ENCODE measurements around the gene SPATA20.

The SPATA20 gene

GRCh38 chr17:50511058-50511457 is 35.9 kb upstream of the SPATA20 start:
- Histone ChIP-seq H3K36me3 (ENCODE audit: control insufficient read depth in 2 of 2, insufficient read depth in 1 of 2, low read length in 2 of 2) (no peaks in the 10 kb centered on the region), H3K9me3 (ENCODE audit: control insufficient read depth, insufficient read depth, low read depth, low read length) (no peaks in the 10 kb centered on the region), H3K4me1 (ENCODE audit: control insufficient read depth, insufficient read depth, low read length) (no peaks in the 10 kb centered on the region), H3K4me3 (ENCODE audit: low read depth, low read length) (no peak overlapping the region), H3K27ac (ENCODE audit: extremely low read depth, low read depth, low read length) (no peak overlapping the region)
- POLR2A ChIA-PET: no interaction called here
- CTCF ChIA-PET: interaction anchor here (0.9 to 2.1 kb wide), 2 partner anchors 10 to 26 kb away, joined by 4 to 11 read pairs; no protein-coding TSS in a partner anchor
- no peak for TF ChIP-seq ZNF529 (tag by site-specific recombination; IDR thresholded peaks at IDR 0.05; ENCODE audit: insufficient replicate concordance)
- no peak for TF ChIP-seq ZNF426 (tag by site-specific recombination; IDR thresholded peaks at IDR 0.05)
- TF ChIP-seq ZNF398 (tag by site-specific recombination; IDR thresholded peaks at IDR 0.05): 0 out of 2 replicates have a peak, but pooled peaks have one; percentile 10
- TF ChIP-seq ZNF341 (tag by site-specific recombination; IDR thresholded peaks at IDR 0.05; ENCODE audit: low read depth): peak; percentile 96
- TF ChIP-seq ZNF274 (IDR thresholded peaks at IDR 0.05; ENCODE audit: low read length): no peak
- TF ChIP-seq ZNF274 (tag by site-specific recombination; IDR thresholded peaks at IDR 0.05; ENCODE audit: borderline replicate concordance): no peak

- Histone ChIP-seq H3K4me3 (ENCODE audit: low read depth, low read length) (no peak overlapping the region), H3K4me1 (ENCODE audit: control insufficient read depth, insufficient read depth, low read length) (no peaks in the 10 kb centered on the region), H3K36me3 (ENCODE audit: control insufficient read depth in 2 of 2, insufficient read depth in 1 of 2, low read length in 2 of 2) (no peaks in the 10 kb centered on the region), H3K27ac (ENCODE audit: extremely low read depth, low read depth, low read length) (no peak overlapping the region), H3K9me3 (ENCODE audit: control insufficient read depth, insufficient read depth, low read depth, low read length) (no peaks in the 10 kb centered on the region)
- ChIA-PET POLR2A (no interaction called here), CTCF (interaction anchor here (0.6 to 1.0 kb wide), 2 partner anchors 12 to 246 kb away, joined by 3 to 6 read pairs; no protein-coding TSS in a partner anchor)
- TF ChIP-seq ZNF266 (tag by site-specific recombination; IDR thresholded peaks at IDR 0.05; ENCODE audit: low read depth): no peak
- TF ChIP-seq ZBTB17 (tag by site-specific recombination; IDR thresholded peaks at IDR 0.05): no peak
- no peak for TF ChIP-seq ZSCAN30 (tag by site-specific recombination; IDR thresholded peaks at IDR 0.05)
- TF ChIP-seq ZFP37 (tag by site-specific recombination; IDR thresholded peaks at IDR 0.05): no peak
- no peak for TF ChIP-seq ZNF747 (tag by site-specific recombination; IDR thresholded peaks at IDR 0.05)
- no peak for TF ChIP-seq PRDM6 (tag by site-specific recombination; IDR thresholded peaks at IDR 0.05)
- no peak for TF ChIP-seq KLF16 (tag by site-specific recombination; IDR thresholded peaks at IDR 0.05)
- no peak for TF ChIP-seq AEBP2 (tag by site-specific recombination; IDR thresholded peaks at IDR 0.05; ENCODE audit: borderline replicate concordance)
- TF ChIP-seq TRIM28 (IDR thresholded peaks at IDR 0.05; ENCODE audit: borderline replicate concordance, low read length): no peak
- TF ChIP-seq ZNF223 (tag by site-specific recombination; IDR thresholded peaks at IDR 0.05): no peak
- no peak for TF ChIP-seq PRDM4 (tag by site-specific recombination; IDR thresholded peaks at IDR 0.05)
- no peak for TF ChIP-seq ZNF138 (tag by site-specific recombination; IDR thresholded peaks at IDR 0.05; ENCODE audit: borderline replicate concordance)
- TF ChIP-seq ZNF664 (tag by site-specific recombination; IDR thresholded peaks at IDR 0.05): no peak
- TF ChIP-seq BCL11B (tag by site-specific recombination; IDR thresholded peaks at IDR 0.05; ENCODE audit: low read depth): no peak
- no peak for TF ChIP-seq GFI1B (tag by site-specific recombination; IDR thresholded peaks at IDR 0.05)
- TF ChIP-seq ZNF670 (tag by site-specific recombination; IDR thresholded peaks at IDR 0.05; ENCODE audit: low read depth): no peak
- no peak for TF ChIP-seq ZNF10 (tag by site-specific recombination; IDR thresholded peaks at IDR 0.05)
- no peak for TF ChIP-seq ZNF48 (tag by site-specific recombination; IDR thresholded peaks at IDR 0.05)
- TF ChIP-seq TSHZ1 (tag by site-specific recombination; IDR thresholded peaks at IDR 0.05; ENCODE audit: borderline replicate concordance): no peak
Observed at GRCh38 chr17:50513495-50513894, 33.5 kb upstream of the SPATA20 start.

Measured in HEK293 (cell line).